Adipocyte (in vitro differentiated cells): ENCODE measurements around the gene MGMT.

Experiments
- DNase-seq: peaks from one replicate; pipeline ENCODE4 v3.0.0-alpha.2; 2015; ENCODE audit warnings: low read depth
- H3K27me3 ChIP-seq: replicated peaks from 2 replicates; pipeline ENCODE4 v1.7.0; 2013; ENCODE audit warnings: mild to moderate bottlenecking, low read length, moderate library complexity; ENCODE audit not compliant: control insufficient read depth, insufficient read depth
- H3K36me3 ChIP-seq: 2 replicates; pipeline ENCODE4 v1.7.0; 2013; ENCODE audit warnings: low read length, mild to moderate bottlenecking, moderate library complexity; ENCODE audit not compliant: control insufficient read depth, insufficient read depth, severe bottlenecking
- H3K4me1 ChIP-seq: 2 replicates; pipeline ENCODE4 v1.7.0; 2013; ENCODE audit warnings: mild to moderate bottlenecking, low read length, moderate library complexity; ENCODE audit not compliant: control insufficient read depth, insufficient read depth
- H3K4me3 ChIP-seq: 2 replicates; pipeline ENCODE4 v1.7.0; 2013; ENCODE audit warnings: mild to moderate bottlenecking, low read length, moderate library complexity
- H3K9ac ChIP-seq: 2 replicates; pipeline ENCODE4 v1.7.0; 2013; ENCODE audit warnings: mild to moderate bottlenecking, low read length, moderate library complexity
- H3K9me3 ChIP-seq: 2 replicates; pipeline ENCODE4 v1.7.0; 2013; ENCODE audit warnings: mild to moderate bottlenecking, low read length, moderate library complexity; ENCODE audit not compliant: control insufficient read depth

MGMT gene

GRCh38 chr10:129697463-129698247 is 230.6 kb downstream of the MGMT start:
- H3K36me3 ChIP-seq: no peaks in the 10 kb centered on the region
- no peaks in the 10 kb centered on the region for H3K27me3 ChIP-seq
- no peak overlapping the region for H3K9ac ChIP-seq
- no peak for DNase-seq
- no peaks in the 10 kb centered on the region for H3K9me3 ChIP-seq
- peaks cover 19% of the 10 kb centered on the region for H3K4me1 ChIP-seq
- no peak overlapping the region for H3K4me3 ChIP-seq

- Histone ChIP-seq H3K27me3 (no peaks in the 10 kb centered on the region), H3K36me3 (no peaks in the 10 kb centered on the region), H3K9me3 (no peaks in the 10 kb centered on the region), H3K4me3 (no peak overlapping the region), H3K4me1 (peaks cover 12% of the 10 kb centered on the region), H3K9ac (no peak overlapping the region)
- DNase-seq: no peak
Measured at GRCh38 chr10:129699722-129700340, 232.8 kb downstream of the MGMT start.

DNA sequence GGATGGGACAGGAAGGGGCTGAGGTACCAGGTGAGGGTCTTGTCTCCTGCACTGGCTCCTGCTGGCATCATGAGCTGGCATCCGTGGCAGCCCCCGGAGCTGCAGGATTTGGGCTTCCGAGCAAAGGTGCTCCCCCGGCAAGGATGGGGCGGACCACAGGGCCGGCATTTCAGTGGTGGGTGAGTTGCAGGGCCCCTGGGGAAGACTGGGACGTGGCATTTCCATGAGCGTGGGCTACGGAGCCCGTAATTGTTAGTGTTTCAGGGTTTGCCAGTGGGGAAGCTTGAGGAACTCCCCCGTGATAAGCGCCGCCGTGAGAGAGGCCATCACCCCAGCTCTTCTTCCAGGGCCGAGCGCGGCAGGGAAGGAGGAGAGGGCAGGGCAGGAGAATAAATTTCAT is 235.6 kb downstream of the MGMT start:
- no peaks in the 10 kb centered on the region for H3K27me3 ChIP-seq
- no peak overlapping the region for H3K4me3 ChIP-seq
- H3K4me1 ChIP-seq: peaks cover 12% of the 10 kb centered on the region
- H3K36me3 ChIP-seq: no peaks in the 10 kb centered on the region
- no peaks in the 10 kb centered on the region for H3K9me3 ChIP-seq
- DNase-seq: no peak
- H3K9ac ChIP-seq: no peak overlapping the region

DNA sequence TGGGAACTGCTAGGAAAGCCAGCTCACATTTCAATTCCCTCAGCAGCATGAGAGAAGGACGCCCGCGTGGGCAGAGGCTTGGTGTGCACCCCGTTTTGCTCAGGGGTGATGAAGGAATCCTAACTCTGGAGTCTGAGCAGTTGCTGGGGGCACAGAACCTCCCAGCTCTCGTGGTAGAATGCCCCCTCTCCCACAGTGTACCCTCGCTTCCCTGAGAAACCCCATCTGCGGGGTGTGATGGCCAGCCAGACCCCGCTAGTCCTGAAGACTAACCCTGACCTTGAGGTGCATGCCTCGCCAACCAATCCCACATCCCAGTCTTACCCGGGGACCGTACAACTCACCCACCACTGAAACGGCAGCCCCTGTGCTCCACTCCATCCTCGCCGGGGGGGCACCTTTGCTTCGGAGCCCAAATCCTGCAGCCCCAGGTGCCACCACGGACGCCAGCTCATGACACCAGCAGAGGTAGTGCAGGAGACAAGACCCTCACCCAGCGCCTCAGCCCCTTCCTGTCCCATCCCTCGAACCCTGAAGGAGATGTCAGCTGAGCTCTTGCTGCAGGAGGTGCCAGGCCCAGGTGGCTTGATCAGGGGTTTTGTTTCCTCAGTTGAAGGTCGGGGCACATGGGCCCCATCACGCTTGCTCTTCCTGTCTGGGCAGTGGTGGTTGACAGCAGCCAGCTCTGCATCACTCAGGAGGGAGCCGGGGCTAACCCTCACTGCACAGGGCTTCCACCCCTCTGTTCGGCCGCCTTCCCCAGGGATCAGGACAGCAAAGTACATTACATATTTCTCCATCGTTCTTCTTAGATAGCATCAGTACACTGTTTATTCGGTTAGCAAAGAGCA is 236.5 kb downstream of the MGMT start:
- Histone ChIP-seq H3K9me3 (no peaks in the 10 kb centered on the region), H3K27me3 (no peaks in the 10 kb centered on the region), H3K36me3 (no peaks in the 10 kb centered on the region), H3K4me1 (peaks cover 21% of the 10 kb centered on the region), H3K4me3 (no peak overlapping the region), H3K9ac (no peak overlapping the region)
- no peak for DNase-seq

DNA sequence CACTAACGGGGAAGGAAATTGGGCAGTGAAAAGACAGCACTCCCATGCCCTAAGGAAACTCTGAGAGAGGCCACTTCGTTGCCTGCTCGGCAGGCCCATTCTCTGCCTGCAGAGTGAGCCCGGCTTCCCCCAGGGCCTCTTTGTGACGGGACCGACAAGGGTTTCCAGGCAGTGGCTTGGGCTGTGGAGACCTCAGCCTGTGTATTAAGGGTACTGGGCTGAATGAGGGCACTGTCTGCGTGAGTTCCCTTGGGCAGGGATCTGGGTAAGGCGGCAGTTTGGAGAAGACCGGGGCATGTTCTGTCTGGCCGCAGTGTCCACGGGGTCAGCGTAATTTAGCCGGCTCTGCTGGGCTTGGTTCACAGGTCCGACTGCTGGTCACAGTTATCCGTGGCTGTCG is 237.2 kb downstream of the MGMT start:
- no peaks in the 10 kb centered on the region for H3K27me3 ChIP-seq
- H3K4me1 ChIP-seq: peaks cover 21% of the 10 kb centered on the region
- H3K9me3 ChIP-seq: no peaks in the 10 kb centered on the region
- H3K4me3 ChIP-seq: no peak overlapping the region
- no peak overlapping the region for H3K9ac ChIP-seq
- no peak for DNase-seq
- no peaks in the 10 kb centered on the region for H3K36me3 ChIP-seq

- no peaks in the 10 kb centered on the region for H3K9me3 ChIP-seq
- H3K9ac ChIP-seq: no peak overlapping the region
- H3K36me3 ChIP-seq: no peaks in the 10 kb centered on the region
- peak; percentile 13 for DNase-seq
- no peak overlapping the region for H3K4me3 ChIP-seq
- peaks cover 21% of the 10 kb centered on the region for H3K4me1 ChIP-seq
- no peaks in the 10 kb centered on the region for H3K27me3 ChIP-seq
Measured at GRCh38 chr10:129704786-129705525, 237.9 kb downstream of the MGMT start.

DNA sequence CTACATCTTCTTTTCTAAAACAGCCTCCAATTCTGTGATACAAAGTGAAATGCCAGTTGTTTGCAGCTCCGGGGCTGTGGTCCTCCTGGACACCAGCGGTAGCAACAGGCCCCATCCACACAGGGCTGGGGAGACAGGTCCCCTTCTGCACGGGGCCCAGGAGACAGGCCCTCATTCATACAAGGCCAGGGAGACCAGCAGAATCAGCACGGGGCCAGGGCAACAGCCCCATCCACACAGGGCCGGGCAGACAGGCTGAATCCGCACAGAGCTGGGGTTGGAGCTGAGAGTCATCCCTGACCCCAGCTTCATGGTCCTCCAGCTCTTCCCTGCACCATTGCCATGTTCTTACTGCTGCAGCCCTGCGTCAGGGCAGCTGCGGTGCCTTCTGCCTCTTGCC is 238.6 kb downstream of the MGMT start:
- H3K9me3 ChIP-seq: no peaks in the 10 kb centered on the region
- H3K9ac ChIP-seq: no peak overlapping the region
- no peak for DNase-seq
- H3K36me3 ChIP-seq: peaks cover 2% of the 10 kb centered on the region
- H3K27me3 ChIP-seq: no peaks in the 10 kb centered on the region
- no peak overlapping the region for H3K4me3 ChIP-seq
- peaks cover 21% of the 10 kb centered on the region for H3K4me1 ChIP-seq

DNA sequence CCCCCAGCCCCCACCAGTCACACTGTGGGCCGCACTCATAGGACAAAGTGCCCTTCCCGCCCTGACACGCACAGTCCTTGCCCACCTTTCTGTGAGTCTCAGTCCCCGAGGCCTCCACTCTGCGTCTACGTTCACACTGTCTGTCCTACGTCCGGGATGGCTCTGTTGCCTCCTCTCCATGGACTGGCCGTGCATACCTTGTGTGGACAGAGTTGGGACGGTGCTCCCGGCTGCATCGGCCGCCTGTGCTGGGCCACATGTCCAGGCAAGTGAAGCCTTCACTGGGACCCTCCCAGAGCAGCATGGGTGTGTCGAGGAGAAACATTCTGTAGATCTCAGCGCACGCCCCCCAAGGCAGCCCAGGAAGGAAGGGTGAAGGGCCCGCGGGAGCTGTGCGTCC is 239.0 kb downstream of the MGMT start:
- Histone ChIP-seq H3K4me1 (peaks cover 20% of the 10 kb centered on the region), H3K9ac (no peak overlapping the region), H3K27me3 (no peaks in the 10 kb centered on the region), H3K9me3 (no peaks in the 10 kb centered on the region), H3K36me3 (peaks cover 6% of the 10 kb centered on the region), H3K4me3 (no peak overlapping the region)
- DNase-seq: no peak

DNA sequence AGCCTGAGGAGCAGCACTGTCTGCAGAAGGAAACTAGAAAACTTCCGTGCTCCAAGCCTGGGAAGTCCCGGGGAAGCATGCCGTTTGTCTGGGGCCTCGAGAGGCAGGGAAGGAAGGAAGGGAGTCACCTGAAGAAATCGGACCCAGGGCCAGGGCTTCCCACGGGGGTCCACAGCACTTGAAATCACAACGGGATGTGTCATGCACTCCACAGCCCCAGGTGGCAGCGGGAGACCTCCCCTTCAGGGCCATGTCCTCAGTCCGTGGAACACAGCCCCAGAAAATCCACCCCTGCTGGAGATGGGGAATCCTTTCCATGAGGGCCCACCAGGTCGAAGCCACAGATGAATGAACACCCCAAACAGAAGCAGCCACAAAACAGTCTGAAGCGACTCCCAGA is 239.5 kb downstream of the MGMT start:
- Histone ChIP-seq H3K9me3 (no peaks in the 10 kb centered on the region), H3K27me3 (no peaks in the 10 kb centered on the region)
- no peak for DNase-seq

DNA sequence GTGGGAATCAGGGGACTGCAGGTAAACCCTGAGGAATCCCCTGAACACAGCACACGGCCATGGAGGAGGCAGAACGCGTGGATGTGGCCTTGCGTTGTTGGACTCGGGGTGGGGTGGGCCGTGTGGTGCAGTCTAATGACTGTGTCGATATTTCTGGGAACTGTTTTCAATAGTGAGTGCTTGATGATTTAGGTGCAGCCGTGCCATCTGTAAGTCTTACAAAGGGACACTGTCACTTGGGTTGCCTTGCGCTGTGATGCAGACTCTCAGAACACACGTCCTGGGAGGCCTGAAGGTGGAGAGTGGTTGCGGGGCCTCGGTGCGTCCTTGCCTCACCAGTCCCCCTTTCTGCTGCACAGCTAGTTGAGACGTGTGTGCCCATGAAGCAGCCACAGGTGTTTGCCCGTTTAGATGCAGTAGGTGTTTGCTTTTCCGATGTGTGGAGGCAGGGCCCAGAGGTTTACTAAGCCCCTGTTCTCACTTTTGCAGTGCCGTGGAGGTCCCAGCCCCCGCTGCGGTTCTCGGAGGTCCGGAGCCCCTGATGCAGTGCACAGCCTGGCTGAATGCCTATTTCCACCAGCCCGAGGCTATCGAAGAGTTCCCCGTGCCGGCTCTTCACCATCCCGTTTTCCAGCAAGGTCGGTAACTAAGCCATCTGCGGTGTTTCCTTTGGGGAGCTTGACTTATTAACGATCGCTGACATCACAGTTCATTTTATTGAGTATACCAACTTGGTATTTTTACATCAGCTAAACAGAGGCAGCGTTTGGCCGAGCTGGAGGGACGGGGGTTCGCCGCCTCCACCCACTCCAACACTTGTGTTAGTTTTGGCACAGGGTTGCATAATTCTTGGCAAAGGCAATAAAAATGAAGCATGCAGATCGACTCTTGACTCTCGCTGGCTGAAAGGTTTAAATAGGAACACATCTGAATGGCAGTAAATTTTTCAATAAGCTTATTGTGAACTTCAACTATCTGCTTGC is 240.7 kb downstream of the MGMT start:
- no peaks in the 10 kb centered on the region for H3K9me3 ChIP-seq
- no peak overlapping the region for H3K9ac ChIP-seq
- H3K36me3 ChIP-seq: peaks cover 6% of the 10 kb centered on the region
- DNase-seq: peak; percentile 11
- peaks cover 13% of the 10 kb centered on the region for H3K4me1 ChIP-seq
- peak overlapping the region; percentile 36 for H3K4me3 ChIP-seq
- no peaks in the 10 kb centered on the region for H3K27me3 ChIP-seq

More for the DNA sequence above, 239.5 kb downstream of the MGMT start:
- peaks cover 6% of the 10 kb centered on the region for H3K36me3 ChIP-seq
- H3K9ac ChIP-seq: no peak overlapping the region
- peaks cover 16% of the 10 kb centered on the region for H3K4me1 ChIP-seq
- no peak overlapping the region for H3K4me3 ChIP-seq
